Progenitor cell of endocrine pancreas (in vitro differentiated cells): ENCODE data around the gene TNFRSF1B. TPM values are rescaled to one million over a fixed set of nuclear protein-coding genes. Genes with fewer than 3 reads are reported as not detected.

Experiments used
- DNase-seq: peaks from one replicate; pipeline ENCODE4 v3.0.0; 2021; ENCODE audit warnings: low spot score; ENCODE audit not compliant: unreplicated experiment
- H3K27ac Mint-ChIP-seq: 2 replicates; pipeline ENCODE4 v1.8.0; 2021; ENCODE audit warnings: mild to moderate bottlenecking, moderate library complexity, mixed read lengths
- H3K27me3 Mint-ChIP-seq: 2 replicates; pipeline ENCODE4 v1.8.0; 2021; ENCODE audit warnings: mixed read lengths
- H3K36me3 Mint-ChIP-seq: 2 replicates; pipeline ENCODE4 v1.8.0; 2022; ENCODE audit warnings: mixed read lengths; ENCODE audit not compliant: insufficient read depth
- H3K4me1 Mint-ChIP-seq: 2 replicates; pipeline ENCODE4 v1.8.0; 2021; ENCODE audit warnings: low read depth, mixed read lengths
- H3K4me3 Mint-ChIP-seq: 2 replicates; pipeline ENCODE4 v1.8.0; 2021; ENCODE audit warnings: low read depth, mild to moderate bottlenecking, moderate library complexity, mixed read lengths
- H3K9me3 Mint-ChIP-seq: 2 replicates; pipeline ENCODE4 v1.8.0; 2021; ENCODE audit warnings: low read depth, mixed read lengths
- CTCF ChIP-seq: fragments of 200-600 bp; sonication (generic); IDR thresholded peaks from one replicate; pipeline ENCODE4 v1.5.0; 2021; ENCODE audit warnings: antibody characterized with exemption, mild to moderate bottlenecking; ENCODE audit not compliant: unreplicated experiment
- total RNA-seq: library from RNA; stranded (reverse); gene quantifications from 2 replicates; pipeline ENCODE4 v1.2.1, GENCODE V29; 2021

Gene TNFRSF1B
- total RNA-seq, 1 donor from 2014 or later: not detected

GRCh38 chr1:12208271-12208670, 41.5 kb downstream of the TNFRSF1B start:
- Mint-ChIP-seq H3K27me3 (peaks cover 2% of the 10 kb centered on the region), H3K27ac (no peak overlapping the region), H3K4me1 (peaks cover 4% of the 10 kb centered on the region), H3K9me3 (no peaks in the 10 kb centered on the region), H3K36me3 (no peaks in the 10 kb centered on the region), H3K4me3 (no peak overlapping the region)
- no peak for DNase-seq
- no peak for TF ChIP-seq CTCF

- Mint-ChIP-seq H3K27me3 (peaks cover 3% of the 10 kb centered on the region), H3K4me3 (no peak overlapping the region), H3K9me3 (no peaks in the 10 kb centered on the region), H3K4me1 (peaks cover 4% of the 10 kb centered on the region), H3K36me3 (no peaks in the 10 kb centered on the region), H3K27ac (no peak overlapping the region)
- TF ChIP-seq CTCF: peak; percentile 94
- peak; percentile 91 for DNase-seq
Measured at GRCh38 chr1:12208764-12209494, 42.1 kb downstream of the TNFRSF1B start.

GRCh38 chr1:12209495-12209832, 42.7 kb downstream of the TNFRSF1B start:
- DNase-seq: no peak
- peaks cover 6% of the 10 kb centered on the region for H3K27me3 Mint-ChIP-seq
- no peaks in the 10 kb centered on the region for H3K36me3 Mint-ChIP-seq
- H3K4me1 Mint-ChIP-seq: peaks cover 4% of the 10 kb centered on the region
- no peak for TF ChIP-seq CTCF
- no peak overlapping the region for H3K27ac Mint-ChIP-seq
- no peak overlapping the region for H3K4me3 Mint-ChIP-seq
- H3K9me3 Mint-ChIP-seq: no peaks in the 10 kb centered on the region

GRCh38 chr1:12215118-12215961, 48.5 kb downstream of the TNFRSF1B start:
- peak overlapping the region; percentile 49 for H3K27ac Mint-ChIP-seq

More at GRCh38 chr1:12215118-12215961, 48.5 kb downstream of the TNFRSF1B start:
- TF ChIP-seq CTCF: no peak
- H3K27me3 Mint-ChIP-seq: peaks cover 9% of the 10 kb centered on the region
- H3K4me3 Mint-ChIP-seq: no peak overlapping the region
- H3K4me1 Mint-ChIP-seq: no peaks in the 10 kb centered on the region
- H3K9me3 Mint-ChIP-seq: peaks cover 3% of the 10 kb centered on the region
- H3K36me3 Mint-ChIP-seq: no peaks in the 10 kb centered on the region
- DNase-seq: no peak
